Measurements from ENCODE around the gene EYS.

The EYS gene

DNA sequence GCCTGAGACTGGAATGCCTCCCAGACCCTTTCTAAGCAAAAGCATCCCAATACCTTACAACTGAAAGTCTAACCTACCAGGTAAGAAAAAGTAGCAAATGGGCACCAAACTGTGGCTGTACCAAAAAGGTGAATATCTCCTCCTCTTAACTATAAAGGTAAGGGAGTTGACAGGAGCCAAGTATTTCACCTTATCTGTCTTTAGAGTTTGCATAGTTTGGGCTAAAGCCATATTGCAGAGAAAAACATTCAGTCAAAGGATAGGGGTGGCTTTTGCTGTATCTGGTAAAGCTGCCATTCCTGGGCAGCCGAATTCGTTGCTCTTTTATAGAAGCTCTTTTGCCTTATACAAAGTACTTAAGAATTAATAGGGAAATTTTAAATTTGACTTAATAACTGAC, 2033.3 kb downstream of the EYS start:
- DNase-seq (ENCODE audit: low read depth in 2 of 2): no peak

GRCh38 chr6:63672582-63673129, 2034.4 kb downstream of the EYS start:
- DNase-seq (ENCODE audit: low read depth in 2 of 2): no peak

DNA sequence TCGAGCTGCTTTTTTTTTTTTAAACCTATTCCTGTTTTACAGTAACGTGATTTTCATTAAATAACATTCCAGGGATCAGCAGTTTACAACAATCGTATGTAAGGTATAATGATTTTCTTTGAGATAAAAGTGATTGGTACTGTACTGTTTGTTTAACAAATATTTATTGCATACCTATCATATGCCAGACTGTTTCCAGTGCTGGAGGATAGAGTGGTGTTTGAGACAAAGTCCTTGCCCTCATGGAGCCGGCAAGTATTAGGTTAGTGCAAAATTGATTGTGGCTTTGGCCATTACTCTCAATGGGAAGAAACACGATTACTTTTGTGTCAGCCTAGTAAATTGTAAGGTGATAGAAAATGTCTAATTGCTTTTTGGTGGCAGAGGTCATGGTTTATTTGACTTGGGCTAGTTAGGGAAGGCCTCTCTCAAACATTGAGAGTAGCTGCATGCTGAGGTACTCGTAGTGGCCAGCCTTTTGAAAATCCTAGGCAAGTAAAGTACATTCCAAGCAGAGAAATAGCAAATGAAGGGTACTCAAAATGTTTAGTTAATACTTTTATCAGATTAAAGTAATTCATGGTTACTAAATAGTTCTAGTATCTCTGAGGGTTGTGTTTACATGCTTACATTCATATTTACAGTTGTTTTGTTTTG, 2035.8 kb downstream of the EYS start:
- no peak for DNase-seq (ENCODE audit: low read depth in 2 of 2)
